Epithelial cell of esophagus (primary cell): ENCODE results near the gene MARS2.
A peak's percentile ranks its signal among the peaks of the same experiment; 100 is the strongest.
"Not testable (repeated sequence)": the region's sequence is repeated elsewhere in the genome, so short reads cannot be mapped to it uniquely, and the experiment has no call there.

Experiments
- DNase-seq: peaks from one replicate; pipeline ENCODE4 v3.0.0; 2010; ENCODE audit warnings: low read depth
- H3K4me3 ChIP-seq: 2 replicates; pipeline ENCODE4 v1.5.1; 2011; ENCODE audit warnings: mild to moderate bottlenecking, low read length, control low read depth
- TF ChIP-seq, protein P1 (sequence below): IDR thresholded peaks from 2 replicates; pipeline ENCODE4 v1.5.1; 2011; ENCODE audit warnings: low read depth, mild to moderate bottlenecking, low read length, control low read depth, inconsistent platforms; ENCODE audit not compliant: insufficient read depth; ENCODE audit errors: missing control alignments

MARS2 gene

DNA sequence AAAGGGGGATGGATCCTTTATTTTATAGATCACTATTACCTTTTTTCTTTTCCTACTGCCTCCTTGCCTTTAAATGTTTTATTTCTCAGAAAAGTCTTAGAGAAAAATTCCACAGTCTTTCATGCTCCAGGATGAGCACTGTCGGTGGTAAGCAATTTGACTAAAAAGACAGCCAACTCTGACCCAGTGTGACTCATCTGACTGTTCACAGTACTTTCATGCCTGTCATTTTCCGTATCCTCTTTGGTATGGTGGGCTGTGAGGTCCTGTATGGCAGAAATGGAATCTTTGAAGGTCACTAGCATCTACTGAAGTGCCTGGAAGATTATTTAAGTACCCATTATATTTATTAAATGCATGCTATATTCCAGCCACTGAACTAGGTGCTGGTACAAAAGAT is 27.7 kb upstream of the MARS2 start:
- no peak overlapping the region for H3K4me3 ChIP-seq
- TF ChIP-seq, protein P1, sequence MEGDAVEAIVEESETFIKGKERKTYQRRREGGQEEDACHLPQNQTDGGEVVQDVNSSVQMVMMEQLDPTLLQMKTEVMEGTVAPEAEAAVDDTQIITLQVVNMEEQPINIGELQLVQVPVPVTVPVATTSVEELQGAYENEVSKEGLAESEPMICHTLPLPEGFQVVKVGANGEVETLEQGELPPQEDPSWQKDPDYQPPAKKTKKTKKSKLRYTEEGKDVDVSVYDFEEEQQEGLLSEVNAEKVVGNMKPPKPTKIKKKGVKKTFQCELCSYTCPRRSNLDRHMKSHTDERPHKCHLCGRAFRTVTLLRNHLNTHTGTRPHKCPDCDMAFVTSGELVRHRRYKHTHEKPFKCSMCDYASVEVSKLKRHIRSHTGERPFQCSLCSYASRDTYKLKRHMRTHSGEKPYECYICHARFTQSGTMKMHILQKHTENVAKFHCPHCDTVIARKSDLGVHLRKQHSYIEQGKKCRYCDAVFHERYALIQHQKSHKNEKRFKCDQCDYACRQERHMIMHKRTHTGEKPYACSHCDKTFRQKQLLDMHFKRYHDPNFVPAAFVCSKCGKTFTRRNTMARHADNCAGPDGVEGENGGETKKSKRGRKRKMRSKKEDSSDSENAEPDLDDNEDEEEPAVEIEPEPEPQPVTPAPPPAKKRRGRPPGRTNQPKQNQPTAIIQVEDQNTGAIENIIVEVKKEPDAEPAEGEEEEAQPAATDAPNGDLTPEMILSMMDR, result no peak
- peak; percentile 13 for DNase-seq

DNA sequence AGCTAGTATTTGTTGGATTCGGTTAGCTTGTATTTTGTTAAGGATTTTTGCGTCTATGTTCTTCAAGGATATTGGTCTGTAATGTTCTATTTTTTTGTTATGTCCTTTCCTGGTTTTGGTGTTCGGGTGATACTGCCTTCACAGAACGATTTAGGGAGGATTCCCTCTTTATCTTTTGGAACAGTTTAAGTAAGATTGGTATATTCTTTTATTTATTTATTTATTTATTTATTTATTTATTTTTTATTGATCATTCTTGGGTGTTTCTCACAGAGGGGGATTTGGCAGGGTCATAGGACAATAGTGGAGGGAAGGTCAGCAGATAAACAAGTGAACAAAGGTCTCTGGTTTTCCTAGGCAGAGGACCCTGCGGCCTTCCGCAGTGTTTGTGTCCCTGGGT is 10.0 kb upstream of the MARS2 start:
- not testable (repeated sequence) for H3K4me3 ChIP-seq, DNase-seq

DNA sequence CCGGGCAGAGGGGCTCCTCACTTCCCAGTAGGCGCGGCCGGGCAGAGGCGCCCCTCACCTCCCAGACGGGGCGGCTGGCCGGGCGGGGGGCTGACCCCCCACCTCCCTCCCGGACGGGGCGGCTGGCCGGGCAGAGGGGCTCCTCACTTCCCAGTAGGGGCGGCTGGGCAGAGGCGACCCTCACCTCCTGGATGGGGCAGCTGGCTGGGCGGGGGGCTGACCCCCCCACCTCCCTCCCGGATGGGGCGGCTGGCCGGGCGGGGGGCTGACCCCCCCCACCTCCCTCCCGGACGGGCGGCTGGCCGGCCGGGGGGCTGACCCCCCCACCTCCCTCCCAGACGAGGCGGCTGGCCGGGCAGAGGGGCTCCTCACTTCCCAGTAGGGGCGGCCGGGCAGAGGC is 9.2 kb upstream of the MARS2 start:
- not testable (repeated sequence) for DNase-seq, H3K4me3 ChIP-seq

DNA sequence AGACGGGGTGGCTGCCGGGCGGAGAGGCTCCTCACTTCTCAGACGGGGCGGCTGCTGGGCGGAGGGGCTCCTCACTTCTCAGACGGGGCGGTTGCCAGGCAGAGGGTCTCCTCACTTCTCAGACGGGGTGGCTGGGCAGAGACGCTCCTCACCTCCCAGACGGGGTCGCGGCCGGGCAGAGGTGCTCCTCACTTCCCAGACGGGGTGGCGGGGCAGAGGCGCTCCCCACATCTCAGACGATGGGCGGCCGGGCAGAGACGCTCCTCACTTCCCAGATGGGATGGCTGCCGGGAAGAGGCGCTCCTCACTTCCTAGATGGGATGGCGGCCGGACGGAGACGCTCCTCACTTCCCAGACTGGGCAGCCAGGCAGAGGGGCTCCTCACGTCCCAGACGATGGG is 8.6 kb upstream of the MARS2 start:
- H3K4me3 ChIP-seq, DNase-seq: not testable (repeated sequence)

DNA sequence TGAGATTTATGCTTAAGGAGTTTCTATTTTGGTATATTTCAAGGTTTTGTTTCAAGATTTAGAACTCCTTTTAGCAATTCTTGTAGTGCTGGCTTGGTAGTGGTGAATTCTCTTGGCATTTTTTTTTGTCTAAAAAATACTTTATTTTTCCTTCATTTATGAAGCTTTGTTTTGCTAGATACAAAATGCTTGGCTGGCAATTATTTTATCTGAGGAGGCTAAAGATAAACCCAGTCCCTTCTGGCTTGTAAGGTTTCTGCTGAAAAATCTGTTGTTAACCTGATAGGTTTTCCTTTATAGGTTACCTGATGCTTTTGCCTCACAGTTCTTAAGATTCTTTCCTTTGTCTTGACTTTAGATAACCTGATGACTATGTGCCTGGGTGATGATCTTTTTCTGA is 5.4 kb upstream of the MARS2 start:
- not testable (repeated sequence) for DNase-seq, H3K4me3 ChIP-seq

DNA sequence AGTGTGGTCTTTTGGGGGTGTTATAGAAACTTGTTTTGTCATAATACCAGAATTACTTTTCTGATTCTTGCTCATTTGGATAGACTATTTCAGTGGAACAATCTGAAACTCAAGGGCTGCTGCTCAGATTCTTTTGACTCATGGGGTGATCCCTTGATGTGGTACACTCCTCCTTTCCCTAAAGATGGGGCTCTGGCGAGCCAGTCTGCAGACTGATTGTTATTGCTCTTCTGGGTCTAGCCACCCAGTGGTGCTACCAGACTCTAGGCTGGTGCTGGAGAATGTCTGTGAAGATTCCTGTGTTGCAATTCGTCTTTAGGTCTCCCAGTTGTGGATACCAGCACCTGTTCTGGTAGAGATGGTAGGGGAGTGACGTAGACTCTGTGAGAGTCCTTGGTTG is 4.2 kb upstream of the MARS2 start:
- no peak overlapping the region for H3K4me3 ChIP-seq
- no peak for DNase-seq
- TF ChIP-seq, protein P1, result no peak

DNA sequence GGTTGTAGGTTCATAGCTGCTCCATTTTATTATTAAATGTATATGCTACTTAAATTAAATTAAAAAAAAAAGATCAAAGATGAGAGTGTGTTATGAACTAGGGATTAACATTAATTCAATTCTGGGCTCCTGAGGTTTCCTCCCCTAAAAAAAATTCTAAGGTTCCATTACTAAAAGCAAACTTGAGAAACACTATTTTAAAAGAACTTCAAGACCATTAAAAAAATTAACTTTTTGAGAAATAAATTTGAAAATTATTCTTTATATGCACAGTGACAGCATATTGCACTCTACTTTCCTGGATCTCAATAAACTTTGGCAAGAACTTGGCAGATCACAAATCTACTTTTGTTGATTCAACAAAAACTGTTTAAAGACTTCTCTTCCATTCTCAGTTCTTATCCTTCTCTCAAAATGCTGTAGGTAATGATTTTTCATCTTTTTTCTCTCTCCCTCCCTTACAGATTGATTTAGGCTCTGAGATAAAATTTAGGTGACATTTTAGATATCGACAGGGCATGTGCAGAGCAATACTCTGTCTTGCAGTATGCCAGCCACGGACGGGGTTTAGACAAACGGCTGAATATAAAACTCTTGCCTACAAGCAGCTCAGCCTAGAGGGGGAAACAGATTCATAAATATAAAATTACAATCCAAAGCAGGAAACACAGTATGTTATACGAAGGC is 592 bp upstream of the MARS2 start:
- TF ChIP-seq, protein P1, result no peak
- no peak for DNase-seq
- H3K4me3 ChIP-seq, result peak overlapping the region; percentile 58

DNA sequence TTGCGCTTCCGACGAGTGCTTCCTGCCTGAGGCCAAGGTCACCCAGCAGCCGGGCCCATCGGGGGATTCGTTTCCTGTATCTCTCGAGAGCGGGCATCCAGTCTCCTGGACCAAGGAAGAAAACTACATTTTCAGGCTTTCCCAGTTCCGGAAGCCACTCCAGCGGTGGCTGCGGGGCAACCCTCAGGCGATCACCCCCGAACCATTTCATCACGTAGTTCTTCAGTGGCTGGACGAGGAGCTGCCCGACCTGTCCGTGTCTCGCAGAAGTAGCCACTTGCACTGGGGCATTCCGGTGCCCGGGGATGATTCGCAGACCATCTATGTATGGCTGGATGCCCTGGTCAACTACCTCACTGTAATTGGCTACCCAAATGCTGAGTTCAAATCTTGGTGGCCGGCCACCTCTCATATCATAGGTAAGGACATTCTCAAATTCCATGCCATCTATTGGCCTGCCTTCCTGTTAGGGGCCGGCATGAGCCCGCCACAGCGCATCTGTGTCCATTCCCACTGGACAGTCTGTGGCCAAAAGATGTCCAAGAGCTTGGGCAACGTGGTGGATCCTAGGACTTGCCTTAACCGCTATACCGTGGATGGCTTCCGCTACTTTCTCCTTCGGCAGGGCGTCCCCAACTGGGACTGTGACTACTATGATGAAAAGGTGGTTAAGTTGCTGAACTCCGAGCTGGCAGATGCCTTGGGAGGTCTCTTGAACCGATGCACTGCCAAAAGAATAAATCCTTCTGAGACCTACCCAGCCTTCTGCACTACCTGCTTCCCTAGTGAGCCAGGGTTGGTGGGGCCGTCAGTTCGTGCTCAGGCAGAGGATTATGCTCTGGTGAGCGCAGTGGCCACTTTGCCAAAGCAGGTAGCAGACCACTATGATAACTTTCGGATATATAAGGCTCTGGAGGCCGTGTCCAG is 1.0 kb downstream of the MARS2 start:
- DNase-seq, result peak; percentile 4
- H3K4me3 ChIP-seq, result peak overlapping the region; percentile 87
- TF ChIP-seq, protein P1, result no peak

DNA sequence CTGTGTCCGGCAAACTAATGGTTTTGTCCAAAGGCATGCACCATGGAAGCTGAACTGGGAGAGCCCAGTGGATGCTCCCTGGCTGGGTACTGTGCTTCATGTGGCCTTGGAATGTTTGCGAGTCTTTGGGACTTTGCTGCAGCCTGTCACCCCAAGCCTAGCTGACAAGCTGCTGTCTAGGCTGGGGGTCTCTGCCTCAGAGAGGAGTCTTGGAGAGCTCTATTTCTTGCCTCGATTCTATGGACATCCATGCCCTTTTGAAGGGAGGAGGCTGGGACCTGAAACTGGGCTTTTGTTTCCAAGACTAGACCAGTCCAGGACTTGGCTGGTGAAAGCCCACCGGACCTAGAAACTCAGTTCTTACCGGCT is 1.7 kb downstream of the MARS2 start:
- H3K4me3 ChIP-seq, result peak overlapping the region; percentile 87
- TF ChIP-seq, protein P1, result no peak
- peak; percentile 3 for DNase-seq
